Endothelial cell of umbilical vein (primary cell): Measurements from ENCODE around the gene REG1A. TPM values are rescaled to one million over a fixed set of nuclear protein-coding genes. Genes with fewer than 3 reads are reported as not detected.

ENCODE experiments used
- BruUV-seq: library from RNA; stranded (reverse); fragments of 400-500 nt; replicated peaks from 2 replicates; lab custom pipeline; 2021; lab: Mats Ljungman, UMichigan
- CTCF ChIA-PET: fragments of 300-600, 350-600 bp; sonication (Branson Sonifier 250); formaldehyde crosslinking; loops from one replicate; lab custom pipeline; 2021; ENCODE audit warnings: antibody characterized with exemption, inconsistent platforms; lab: Charles Lee
- POLR2A ChIA-PET: fragments of 300-600, 350-600 bp; sonication (Branson Sonifier 250); formaldehyde crosslinking; loops from one replicate; lab custom pipeline; 2021; ENCODE audit warnings: antibody characterized with exemption, inconsistent platforms; lab: Charles Lee
- DNase-seq: peaks from one replicate; pipeline ENCODE4 v3.0.0-alpha.2; 2011; ENCODE audit warnings: low read depth, low spot score
- FAIRE-seq: peaks from 2 replicates; lab custom pipeline; 2011; peaks lifted over from hg19 to GRCh38; lab: Jason Lieb, UNC
- H2AFZ ChIP-seq: 2 replicates; pipeline ENCODE4 v1.6.0; 2012; ENCODE audit warnings: low read depth, low read length, control low read depth, inconsistent platforms
- H3K27ac ChIP-seq: 2 replicates; pipeline ENCODE4 v1.5.1; 2011; ENCODE audit warnings: low read depth, mild to moderate bottlenecking, control low read depth, low read length, moderate library complexity; ENCODE audit not compliant: insufficient read depth
- H3K27me3 ChIP-seq, 2 experiments: 2 replicates each; pipeline versions ENCODE4 v1.6.0 to v1.6.1; 2011; ENCODE audit warnings: low read length in 2 of 2, mixed read lengths in 1 of 2; ENCODE audit not compliant: control insufficient read depth in 2 of 2, insufficient read depth in 2 of 2
- H3K36me3 ChIP-seq, 2 experiments: 2 replicates in 1 of 2; 3 replicates in 1 of 2; pipeline ENCODE4 v1.5.1; 2011; ENCODE audit warnings: low read length in 2 of 2, mild to moderate bottlenecking in 1 of 2, moderate library complexity in 1 of 2; ENCODE audit not compliant: control insufficient read depth in 2 of 2, insufficient read depth in 2 of 2; ENCODE audit errors: extremely low read depth in 1 of 2
- H3K4me1 ChIP-seq: 3 replicates; pipeline ENCODE4 v1.5.1; 2011; ENCODE audit warnings: mild to moderate bottlenecking, low read length; ENCODE audit not compliant: control insufficient read depth, insufficient read depth; ENCODE audit errors: extremely low read depth
- H3K4me2 ChIP-seq: 2 replicates; pipeline ENCODE4 v1.6.1; 2011; ENCODE audit warnings: low read length, control low read depth, mixed read lengths; ENCODE audit not compliant: insufficient read depth
- H3K4me3 ChIP-seq, 3 experiments: fragments of 200-600 bp in 1 of 3; sonication (generic), shearing (Covaris generic) in 1 of 3; replicated peaks in 1 of 3; 2 replicates each; pipeline ENCODE4 v1.5.1; 2011 to 2016; ENCODE audit warnings: control low read depth in 3 of 3, low read length in 3 of 3, mild to moderate bottlenecking in 2 of 3, inconsistent platforms in 1 of 3, low read depth in 1 of 3, moderate library complexity in 1 of 3; ENCODE audit not compliant: insufficient read depth in 1 of 3
- H3K79me2 ChIP-seq: 2 replicates; pipeline ENCODE4 v1.6.0; 2012; ENCODE audit warnings: low read length, inconsistent platforms; ENCODE audit not compliant: control insufficient read depth, insufficient read depth
- H3K9ac ChIP-seq: replicated peaks from 2 replicates; pipeline ENCODE3; 2011; ENCODE audit warnings: low read length, control low read depth; ENCODE audit not compliant: insufficient read depth; ENCODE audit errors: extremely low read depth
- H3K9me1 ChIP-seq: replicated peaks from 3 replicates; pipeline ENCODE4 v1.6.0; 2011; ENCODE audit warnings: mild to moderate bottlenecking, low read length; ENCODE audit not compliant: control insufficient read depth, insufficient read depth; ENCODE audit errors: extremely low read depth
- H3K9me3 ChIP-seq: replicated peaks from 2 replicates; pipeline ENCODE4 v1.5.1; 2012; ENCODE audit warnings: low read length, inconsistent platforms; ENCODE audit not compliant: control insufficient read depth, insufficient read depth
- H4K20me1 ChIP-seq: replicated peaks from 2 replicates; pipeline ENCODE3; 2011; ENCODE audit warnings: mild to moderate bottlenecking, low read length; ENCODE audit not compliant: control insufficient read depth, insufficient read depth; ENCODE audit errors: extremely low read depth
- EZH2 ChIP-seq: IDR thresholded peaks from 2 replicates; pipeline ENCODE4 v1.6.1; 2012; ENCODE audit warnings: borderline replicate concordance, low read depth, mild to moderate bottlenecking, moderate library complexity, low read length, inconsistent platforms; ENCODE audit not compliant: severe bottlenecking
- FOS ChIP-seq: IDR thresholded peaks from 2 replicates; pipeline ENCODE4 v1.6.1; 2011; ENCODE audit warnings: mild to moderate bottlenecking, low read length, moderate library complexity, borderline replicate concordance; ENCODE audit not compliant: insufficient read depth
- GATA2 ChIP-seq: IDR thresholded peaks from 2 replicates; pipeline ENCODE4 v1.7.0; 2011; ENCODE audit warnings: low read depth, mild to moderate bottlenecking, moderate library complexity, mixed read lengths, low read length; ENCODE audit not compliant: insufficient read length, insufficient read depth
- JUN ChIP-seq: IDR thresholded peaks from 2 replicates; pipeline ENCODE4 v1.6.1; 2011; ENCODE audit warnings: borderline replicate concordance, low read depth; ENCODE audit not compliant: insufficient read length, insufficient read depth
- MYC ChIP-seq: IDR thresholded peaks from one replicate; pipeline ENCODE4 v1.6.1; 2011; ENCODE audit warnings: mild to moderate bottlenecking, low read depth, low read length
- POLR2A ChIP-seq: IDR thresholded peaks from 2 replicates; pipeline ENCODE4 v1.6.1; 2012; ENCODE audit warnings: low read depth, mild to moderate bottlenecking, control low read depth, low read length
- POLR2AphosphoS5 ChIP-seq: IDR thresholded peaks from 2 replicates; pipeline ENCODE4 v1.6.1; 2012; ENCODE audit warnings: low read depth, mild to moderate bottlenecking, control low read depth, low read length, moderate library complexity; ENCODE audit not compliant: insufficient read depth
- dilution Hi-C: fragments of 300-500 bp; cut with MboI; formaldehyde crosslinking; loops from one replicate; pipeline ENCODE4 v1.15.0; 2019; ENCODE audit warnings: low sequenced_read_pairs; ENCODE audit not compliant: extremely low pct_ligation_motif_present
- intact Hi-C: fragments of 100-400 bp; cut with micrococcal nuclease; formaldehyde crosslinking; loops from one replicate; pipeline ENCODE4 v1.10.0; 2022
- polyA plus RNA-seq, 4 experiments: library from polyadenylated mRNA; depleted of rRNA in 3 of 4; stranded (reverse) in 3 of 4; unstranded in 1 of 4; fragments of >200 nt; gene quantifications; 2 replicates each; pipeline versions ENCODE4 v1.2.1 to v1.2.3, GENCODE V29; 2011 to 2012; ENCODE audit warnings: missing spikeins in 1 of 4
- total RNA-seq: library from RNA; stranded (reverse); gene quantifications from 2 replicates; pipeline ENCODE4 v1.2.3, GENCODE V29; 2021
- TF ChIP-seq, protein P1 (sequence below), 2 donors: IDR thresholded peaks; 1 replicate in 1 of 2; 2 replicates in 1 of 2; pipeline ENCODE4 v1.5.1; 2011; ENCODE audit warnings: low read length in 2 of 2, mild to moderate bottlenecking in 2 of 2, moderate library complexity in 2 of 2, control low read depth in 1 of 2, inconsistent platforms in 1 of 2, low read depth in 1 of 2; ENCODE audit not compliant: insufficient read depth in 1 of 2; ENCODE audit errors: extremely low read depth in 1 of 2
- TF ChIP-seq, protein P2 (sequence below): IDR thresholded peaks from 2 replicates; pipeline ENCODE4 v1.6.1; 2011; ENCODE audit not compliant: insufficient read depth, insufficient read length

REG1A gene
- total and polyA plus RNA-seq, 2 donors (not counting 3 experiments of a cell fraction or from before 2014, with no cell fraction given) = not detected

DNA sequence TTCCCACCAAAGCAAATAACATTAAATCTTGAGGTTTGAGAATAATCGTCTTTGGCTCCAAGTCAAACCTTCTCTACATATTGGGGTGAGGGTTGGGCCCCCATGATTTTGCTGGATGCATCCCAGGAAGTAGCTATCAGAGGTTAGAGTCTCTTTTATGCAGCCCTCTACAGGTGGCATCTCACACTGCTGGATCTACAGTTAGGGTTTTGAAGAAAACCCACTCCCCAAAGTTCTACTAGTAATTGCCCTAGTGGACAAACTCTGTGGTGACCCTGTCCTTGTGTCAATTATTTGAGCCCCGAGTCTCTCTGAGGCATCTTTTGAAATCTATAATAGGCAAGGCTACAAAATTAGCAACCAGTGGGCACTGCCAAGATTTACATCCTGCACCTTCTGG, 15.0 kb upstream of the REG1A start:
- H3K4me1 ChIP-seq = no peaks in the 10 kb centered on the region
- H3K27ac ChIP-seq = no peak overlapping the region
- no peaks in the 10 kb centered on the region for H4K20me1 ChIP-seq
- H3K9me3 ChIP-seq = peaks cover 3% of the 10 kb centered on the region
- BruUV-seq = no TSS peak
- no peak overlapping the region for H3K4me2 ChIP-seq
- H3K27me3 ChIP-seq = no peaks in the 10 kb centered on the region
- intact Hi-C loops (no loop called here), dilution Hi-C loops (no loop called here)
- no peaks in the 10 kb centered on the region for H3K79me2 ChIP-seq
- POLR2A ChIA-PET = no interaction called here
- no peak for TF ChIP-seq FOS
- TF ChIP-seq, protein P1, sequence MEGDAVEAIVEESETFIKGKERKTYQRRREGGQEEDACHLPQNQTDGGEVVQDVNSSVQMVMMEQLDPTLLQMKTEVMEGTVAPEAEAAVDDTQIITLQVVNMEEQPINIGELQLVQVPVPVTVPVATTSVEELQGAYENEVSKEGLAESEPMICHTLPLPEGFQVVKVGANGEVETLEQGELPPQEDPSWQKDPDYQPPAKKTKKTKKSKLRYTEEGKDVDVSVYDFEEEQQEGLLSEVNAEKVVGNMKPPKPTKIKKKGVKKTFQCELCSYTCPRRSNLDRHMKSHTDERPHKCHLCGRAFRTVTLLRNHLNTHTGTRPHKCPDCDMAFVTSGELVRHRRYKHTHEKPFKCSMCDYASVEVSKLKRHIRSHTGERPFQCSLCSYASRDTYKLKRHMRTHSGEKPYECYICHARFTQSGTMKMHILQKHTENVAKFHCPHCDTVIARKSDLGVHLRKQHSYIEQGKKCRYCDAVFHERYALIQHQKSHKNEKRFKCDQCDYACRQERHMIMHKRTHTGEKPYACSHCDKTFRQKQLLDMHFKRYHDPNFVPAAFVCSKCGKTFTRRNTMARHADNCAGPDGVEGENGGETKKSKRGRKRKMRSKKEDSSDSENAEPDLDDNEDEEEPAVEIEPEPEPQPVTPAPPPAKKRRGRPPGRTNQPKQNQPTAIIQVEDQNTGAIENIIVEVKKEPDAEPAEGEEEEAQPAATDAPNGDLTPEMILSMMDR (IDR thresholded peaks at IDR 0.05; ENCODE audit: extremely low read depth in 1 of 2, insufficient read depth in 1 of 2, low read depth in 1 of 2, low read length in 2 of 2) = no peak
- no peak for TF ChIP-seq EZH2
- TF ChIP-seq POLR2A = no peak
- no peak for TF ChIP-seq POLR2AphosphoS5
- TF ChIP-seq MYC = no peak
- no peak for TF ChIP-seq GATA2
- TF ChIP-seq JUN = no peak
- TF ChIP-seq, protein P2, sequence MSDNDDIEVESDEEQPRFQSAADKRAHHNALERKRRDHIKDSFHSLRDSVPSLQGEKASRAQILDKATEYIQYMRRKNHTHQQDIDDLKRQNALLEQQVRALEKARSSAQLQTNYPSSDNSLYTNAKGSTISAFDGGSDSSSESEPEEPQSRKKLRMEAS = no peak
- no peak overlapping the region for H2AFZ ChIP-seq
- FAIRE-seq (no peak), DNase-seq (no peak)
- H3K9ac ChIP-seq = no peak overlapping the region
- no peaks in the 10 kb centered on the region for H3K36me3 ChIP-seq
- H3K9me1 ChIP-seq = no peaks in the 10 kb centered on the region
- CTCF ChIA-PET = no interaction called here
- H3K4me3 ChIP-seq = no peak overlapping the region
